Measurements from ENCODE around the gene PATE4.

PATE4 gene

GRCh38 chr11:125799808-125800207 lies 33.3 kb upstream of the PATE4 start:
- Histone ChIP-seq H3K9me3 (no peaks in the 10 kb centered on the region), H3K4me3 (ENCODE audit: low read depth in 1 of 2, low read length in 1 of 2) (no peak overlapping the region), H3K4me1 (ENCODE audit: control insufficient read depth in 1 of 2, insufficient read depth in 1 of 2, low read depth in 1 of 2, low read length in 1 of 2) (no peaks in the 10 kb centered on the region), H3K36me3 (no peaks in the 10 kb centered on the region), H3K27me3 (no peaks in the 10 kb centered on the region), H3K27ac (no peak overlapping the region)
- TF ChIP-seq, protein P1, sequence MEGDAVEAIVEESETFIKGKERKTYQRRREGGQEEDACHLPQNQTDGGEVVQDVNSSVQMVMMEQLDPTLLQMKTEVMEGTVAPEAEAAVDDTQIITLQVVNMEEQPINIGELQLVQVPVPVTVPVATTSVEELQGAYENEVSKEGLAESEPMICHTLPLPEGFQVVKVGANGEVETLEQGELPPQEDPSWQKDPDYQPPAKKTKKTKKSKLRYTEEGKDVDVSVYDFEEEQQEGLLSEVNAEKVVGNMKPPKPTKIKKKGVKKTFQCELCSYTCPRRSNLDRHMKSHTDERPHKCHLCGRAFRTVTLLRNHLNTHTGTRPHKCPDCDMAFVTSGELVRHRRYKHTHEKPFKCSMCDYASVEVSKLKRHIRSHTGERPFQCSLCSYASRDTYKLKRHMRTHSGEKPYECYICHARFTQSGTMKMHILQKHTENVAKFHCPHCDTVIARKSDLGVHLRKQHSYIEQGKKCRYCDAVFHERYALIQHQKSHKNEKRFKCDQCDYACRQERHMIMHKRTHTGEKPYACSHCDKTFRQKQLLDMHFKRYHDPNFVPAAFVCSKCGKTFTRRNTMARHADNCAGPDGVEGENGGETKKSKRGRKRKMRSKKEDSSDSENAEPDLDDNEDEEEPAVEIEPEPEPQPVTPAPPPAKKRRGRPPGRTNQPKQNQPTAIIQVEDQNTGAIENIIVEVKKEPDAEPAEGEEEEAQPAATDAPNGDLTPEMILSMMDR (IDR thresholded peaks at IDR 0.05) = no peak

DNA sequence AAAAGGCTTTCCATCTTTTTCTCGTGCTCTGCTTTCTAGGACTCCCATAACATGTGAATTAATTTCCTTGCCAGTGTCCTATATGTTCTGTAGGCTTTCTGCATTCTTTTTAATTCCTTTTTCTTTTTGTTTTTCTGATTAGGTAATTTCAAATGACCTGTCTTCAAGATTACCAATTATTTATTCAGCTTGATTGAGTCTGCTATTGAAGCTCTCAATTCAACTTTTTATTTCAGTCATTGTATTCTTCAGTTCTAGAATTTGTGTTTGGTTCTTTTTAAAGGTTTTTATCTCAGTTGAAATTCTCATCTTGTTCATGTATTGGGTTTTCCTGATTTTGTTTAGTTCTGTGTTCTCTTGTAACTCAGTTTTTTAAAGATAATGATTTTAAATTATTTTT lies 30.7 kb upstream of the PATE4 start:
- Histone ChIP-seq H3K4me1 (ENCODE audit: control insufficient read depth in 1 of 2, insufficient read depth in 1 of 2, low read depth in 1 of 2, low read length in 1 of 2) (no peaks in the 10 kb centered on the region), H3K27ac (no peak overlapping the region), H3K4me3 (ENCODE audit: low read depth in 1 of 2, low read length in 1 of 2) (no peak overlapping the region), H3K36me3 (no peaks in the 10 kb centered on the region), H3K9me3 (no peaks in the 10 kb centered on the region), H3K27me3 (no peaks in the 10 kb centered on the region)
- TF ChIP-seq, protein P1 (IDR thresholded peaks at IDR 0.05) = no peak

GRCh38 chr11:125807909-125808308 lies 25.2 kb upstream of the PATE4 start:
- TF ChIP-seq, protein P1 (IDR thresholded peaks at IDR 0.05) = no peak
- Histone ChIP-seq H3K36me3 (no peaks in the 10 kb centered on the region), H3K4me3 (ENCODE audit: low read depth in 1 of 2, low read length in 1 of 2) (no peak overlapping the region), H3K27ac (no peak overlapping the region), H3K4me1 (ENCODE audit: control insufficient read depth in 1 of 2, insufficient read depth in 1 of 2, low read depth in 1 of 2, low read length in 1 of 2) (no peaks in the 10 kb centered on the region), H3K27me3 (no peaks in the 10 kb centered on the region), H3K9me3 (no peaks in the 10 kb centered on the region)

DNA sequence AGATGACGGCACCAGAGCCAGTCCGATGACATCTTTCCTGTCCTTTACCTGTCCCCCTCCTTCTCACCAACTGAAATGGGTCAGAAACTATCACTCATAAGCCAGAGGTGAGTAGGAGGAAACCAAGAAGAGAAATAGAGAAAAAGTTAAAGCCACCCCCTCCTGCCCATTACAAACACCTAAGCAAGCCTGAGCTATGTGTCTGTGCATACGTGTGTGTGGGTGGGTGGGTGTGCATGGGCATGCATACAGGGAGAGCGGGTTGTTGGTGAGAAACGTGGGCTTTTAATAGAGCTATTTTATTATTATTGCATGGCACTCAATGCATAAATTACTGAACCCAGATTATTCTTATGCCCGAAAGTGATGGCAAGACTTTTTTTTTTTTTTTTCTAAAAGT lies 2.6 kb downstream of the PATE4 start:
- no peaks in the 10 kb centered on the region for H3K27me3 ChIP-seq
- H3K4me3 ChIP-seq (ENCODE audit: low read depth in 1 of 2, low read length in 1 of 2) = no peak overlapping the region
- H3K4me1 ChIP-seq (ENCODE audit: control insufficient read depth in 1 of 2, insufficient read depth in 1 of 2, low read depth in 1 of 2, low read length in 1 of 2) = no peaks in the 10 kb centered on the region
- no peaks in the 10 kb centered on the region for H3K36me3 ChIP-seq
- no peak overlapping the region for H3K27ac ChIP-seq
- TF ChIP-seq, protein P1 (IDR thresholded peaks at IDR 0.05) = no peak
- no peaks in the 10 kb centered on the region for H3K9me3 ChIP-seq

DNA sequence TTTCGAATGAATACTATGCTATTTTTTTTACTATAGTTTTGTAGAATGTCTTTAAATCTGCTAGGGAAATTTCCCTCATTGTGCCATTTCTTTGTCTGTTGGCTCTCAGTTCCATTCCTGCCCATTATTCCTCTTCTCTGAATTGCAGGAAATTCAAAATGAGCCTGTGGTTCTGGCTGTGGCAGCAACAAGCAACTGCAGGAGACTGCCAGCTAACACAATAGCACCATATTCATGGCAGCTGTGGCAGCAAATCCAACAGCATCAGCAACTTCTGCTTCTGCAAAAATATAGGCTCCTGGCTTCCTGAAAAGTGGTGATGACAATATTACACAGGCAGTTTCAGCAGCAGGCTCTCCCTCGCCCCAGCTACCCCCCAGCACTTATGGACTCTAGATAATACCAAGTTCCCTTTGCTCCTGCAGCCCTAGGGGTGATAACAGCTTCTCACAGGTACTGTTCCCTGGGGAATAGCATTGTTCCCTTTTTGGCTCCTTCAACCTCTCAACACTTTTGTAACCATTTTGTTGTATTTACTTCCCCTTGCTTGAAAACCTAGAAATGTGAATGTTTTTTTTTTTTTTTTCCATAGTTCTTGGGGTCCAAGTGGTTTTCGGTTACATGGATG lies 9.3 kb downstream of the PATE4 start:
- H3K4me3 ChIP-seq (ENCODE audit: low read depth in 1 of 2, low read length in 1 of 2) = no peak overlapping the region
- no peaks in the 10 kb centered on the region for H3K9me3 ChIP-seq
- H3K36me3 ChIP-seq = no peaks in the 10 kb centered on the region
- no peaks in the 10 kb centered on the region for H3K27me3 ChIP-seq
- no peaks in the 10 kb centered on the region for H3K4me1 ChIP-seq (ENCODE audit: control insufficient read depth in 1 of 2, insufficient read depth in 1 of 2, low read depth in 1 of 2, low read length in 1 of 2)
- H3K27ac ChIP-seq = no peak overlapping the region
- TF ChIP-seq, protein P1 (IDR thresholded peaks at IDR 0.05) = no peak
